HL-60/S4 (cell line): ENCODE measurements around the gene BRSK1.

Experiments used
- in situ Hi-C: fragments of 300-500 bp; cut with MboI; formaldehyde crosslinking; loops from 2 replicates; pipeline ENCODE4 v1.14.3; 2022; ENCODE audit warnings: low sequenced_read_pairs

Gene BRSK1

GRCh38 chr19:55253842-55254624 lies 29.8 kb upstream of the BRSK1 start:
- in situ Hi-C loops = no loop called here

- in situ Hi-C loops = no loop called here
These were observed 29.2 kb upstream of the BRSK1 start for GRCh38 chr19:55254625-55254977.

- in situ Hi-C loops = no loop called here
These were observed 28.0 kb upstream of the BRSK1 start for GRCh38 chr19:55255618-55256423.

DNA sequence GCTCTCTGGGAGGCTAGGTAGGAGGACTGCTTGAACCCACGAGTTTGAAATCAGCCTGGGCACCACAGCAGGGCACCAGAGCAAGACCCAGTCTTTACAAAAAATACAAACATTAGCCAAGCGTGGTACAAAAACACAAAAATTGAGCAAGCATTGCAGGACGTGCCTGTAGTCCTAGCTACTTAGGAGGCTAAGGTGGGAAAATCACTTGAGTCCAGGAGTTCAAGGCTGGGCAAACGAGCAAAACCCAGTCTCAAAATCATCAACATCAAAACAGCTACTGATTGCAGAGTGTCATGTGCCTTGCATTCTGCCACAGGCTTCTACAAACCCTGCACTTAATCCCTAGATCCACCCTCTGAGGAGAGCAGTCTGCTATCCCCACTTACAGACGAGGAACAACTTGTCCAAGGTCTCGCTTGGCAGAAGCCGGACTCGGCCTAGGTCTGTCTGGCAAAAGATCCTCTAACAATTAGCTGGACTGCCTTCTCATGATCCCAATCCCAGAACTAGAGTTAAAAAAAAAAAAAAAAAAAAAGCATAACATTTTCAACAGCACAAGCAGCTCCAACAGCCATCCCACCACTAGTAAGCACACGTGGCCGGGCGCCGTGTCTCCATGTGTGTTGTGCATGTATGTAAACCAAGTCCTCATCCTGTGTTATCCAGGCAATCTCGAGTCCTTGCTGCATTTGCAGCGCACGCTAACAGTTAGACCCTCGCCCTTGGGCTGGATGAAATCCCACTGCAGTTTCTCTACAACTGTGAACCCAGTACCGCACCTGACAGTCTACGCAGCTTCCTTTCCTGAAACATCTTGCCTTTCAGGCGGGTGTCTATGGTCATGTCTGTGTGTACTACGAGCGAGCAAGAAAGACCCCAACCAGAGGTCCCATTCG lies 27.0 kb upstream of the BRSK1 start:
- in situ Hi-C loops = no loop called here

DNA sequence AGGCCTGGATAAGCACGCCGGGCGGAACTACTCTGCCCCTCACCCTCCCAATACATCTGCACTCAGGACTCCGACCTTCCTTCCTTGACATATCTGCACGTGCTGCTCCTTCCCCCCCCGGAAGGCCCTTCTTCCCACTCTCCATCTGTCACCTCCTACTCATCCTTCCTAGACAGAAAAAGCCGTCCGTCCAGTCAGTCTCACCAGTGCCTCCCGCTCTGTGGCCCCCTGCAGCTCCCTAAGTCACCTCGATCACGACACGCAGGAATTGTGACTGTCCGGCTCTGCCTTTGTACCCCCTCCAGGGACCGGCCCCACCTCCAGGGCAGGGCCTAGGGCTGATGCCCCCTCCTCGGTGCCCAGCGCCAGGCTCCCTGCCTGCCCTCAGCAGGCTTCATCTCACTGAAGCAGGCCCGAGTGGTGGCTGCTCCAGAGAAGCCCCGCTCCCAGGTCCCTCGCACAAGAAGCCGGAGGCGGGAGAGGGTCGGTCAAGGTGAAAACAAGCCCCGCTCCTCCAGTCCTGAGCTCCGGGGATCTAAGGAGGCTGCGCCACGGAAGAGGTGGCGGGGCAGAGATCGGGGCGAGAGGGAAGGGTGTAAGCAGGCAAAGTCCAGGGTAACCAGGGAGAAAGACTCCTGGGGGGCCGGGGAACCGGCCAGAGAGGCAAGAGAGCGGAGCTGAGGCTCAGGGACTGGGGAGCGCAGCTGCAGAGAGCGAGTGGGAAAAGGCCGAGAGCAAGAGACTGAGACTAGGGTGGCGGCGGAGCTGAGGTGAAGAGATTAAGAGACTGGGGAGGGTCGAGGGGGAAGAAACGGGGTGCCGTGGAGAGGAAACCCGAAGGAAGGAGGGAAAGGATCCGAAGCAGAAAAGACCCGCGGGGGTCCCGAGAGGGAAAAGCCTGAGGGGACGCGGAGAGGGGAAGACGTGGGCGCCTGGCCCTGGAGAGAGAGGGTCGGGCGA lies 26.1 kb upstream of the BRSK1 start:
- in situ Hi-C loops = no loop called here

GRCh38 chr19:55258476-55258827 lies 25.3 kb upstream of the BRSK1 start:
- in situ Hi-C loops = no loop called here

DNA sequence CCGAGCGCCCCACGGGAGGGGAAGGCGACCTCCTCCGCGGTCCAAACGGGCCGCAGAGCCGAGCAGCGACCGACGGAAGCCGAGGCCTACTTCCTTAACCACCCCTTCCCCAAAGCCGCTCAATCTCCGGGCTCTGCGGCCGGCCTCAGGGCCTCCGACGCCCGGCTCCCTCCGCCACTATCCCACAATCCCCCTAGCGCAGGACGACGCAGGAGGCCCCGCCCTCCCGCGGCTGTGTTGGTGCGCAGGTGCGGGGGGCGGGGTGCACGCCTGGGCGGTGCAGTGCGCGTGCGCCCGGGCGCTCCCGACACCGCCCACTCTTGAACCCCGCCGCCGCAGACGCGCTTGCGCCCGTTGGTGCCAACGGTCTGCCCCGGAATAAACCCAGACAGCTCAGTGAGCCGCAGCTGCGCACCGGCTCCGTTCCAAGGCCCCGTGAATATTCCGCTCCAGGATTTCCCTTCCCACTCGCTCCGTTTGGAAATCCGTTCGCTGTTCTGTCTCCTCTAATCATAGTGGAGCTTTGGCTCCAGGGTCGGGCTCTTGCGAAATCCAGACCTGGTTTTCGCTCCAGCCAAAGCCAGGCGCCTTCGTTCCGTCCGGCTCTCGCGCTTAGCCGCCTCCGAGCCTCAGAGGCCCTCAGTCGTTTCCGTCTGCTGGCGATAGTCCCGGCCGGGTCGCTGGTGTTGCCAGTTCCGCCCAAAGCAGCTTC lies 24.8 kb upstream of the BRSK1 start, which contains the start of gene PPP6R1:
PPP6R1 (minus strand) TSS at position 190 of the 712 bp plus-strand sequence. CDS start 11,914 bp downstream, outside the sequence.
- in situ Hi-C loops = no loop called here

GRCh38 chr19:55259540-55260210 lies 24.1 kb upstream of the BRSK1 start:
- in situ Hi-C loops = no loop called here

- in situ Hi-C loops = no loop called here
These were observed 22.1 kb upstream of the BRSK1 start for GRCh38 chr19:55261671-55262126.

GRCh38 chr19:55262359-55262758 lies 21.4 kb upstream of the BRSK1 start:
- in situ Hi-C loops = no loop called here

DNA sequence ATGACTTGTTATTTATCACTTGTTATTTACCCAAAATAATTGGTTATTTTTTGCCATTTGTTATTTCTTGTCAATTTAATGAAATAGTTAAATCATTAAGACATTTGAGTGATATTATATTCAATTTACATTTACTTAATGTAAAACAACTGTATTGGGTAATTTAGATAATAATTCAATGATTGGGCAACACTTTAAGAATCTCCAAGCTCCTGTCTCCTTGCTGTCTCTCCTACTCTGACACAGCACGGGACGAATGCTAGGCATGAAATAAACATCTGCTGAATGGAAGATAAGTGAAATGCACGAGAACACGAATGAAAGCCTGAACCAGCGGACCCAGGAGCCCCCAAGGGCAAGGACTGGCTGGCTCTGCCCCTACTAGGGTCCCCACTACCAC lies 19.3 kb upstream of the BRSK1 start:
- in situ Hi-C loops = no loop called here

DNA sequence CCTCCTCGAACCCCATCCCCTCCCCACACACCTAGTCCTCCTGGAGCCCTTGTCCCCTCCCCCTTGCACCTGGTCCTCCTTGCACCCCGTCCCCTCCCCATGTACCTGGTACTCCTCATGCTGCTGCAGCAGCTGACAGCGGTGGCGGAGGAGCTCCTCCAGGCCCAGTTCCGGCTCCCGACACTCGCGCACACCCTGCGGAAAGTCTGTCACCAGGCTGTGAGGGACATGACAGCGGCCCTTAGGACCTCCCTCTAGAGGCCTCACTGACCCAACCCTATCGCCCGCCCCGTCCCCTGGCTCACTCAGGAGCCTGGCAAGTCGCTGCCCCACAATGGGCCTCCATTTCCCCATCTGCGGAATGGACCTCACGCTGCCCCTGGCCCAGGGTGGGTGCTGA lies 18.6 kb upstream of the BRSK1 start:
- in situ Hi-C loops = no loop called here

DNA sequence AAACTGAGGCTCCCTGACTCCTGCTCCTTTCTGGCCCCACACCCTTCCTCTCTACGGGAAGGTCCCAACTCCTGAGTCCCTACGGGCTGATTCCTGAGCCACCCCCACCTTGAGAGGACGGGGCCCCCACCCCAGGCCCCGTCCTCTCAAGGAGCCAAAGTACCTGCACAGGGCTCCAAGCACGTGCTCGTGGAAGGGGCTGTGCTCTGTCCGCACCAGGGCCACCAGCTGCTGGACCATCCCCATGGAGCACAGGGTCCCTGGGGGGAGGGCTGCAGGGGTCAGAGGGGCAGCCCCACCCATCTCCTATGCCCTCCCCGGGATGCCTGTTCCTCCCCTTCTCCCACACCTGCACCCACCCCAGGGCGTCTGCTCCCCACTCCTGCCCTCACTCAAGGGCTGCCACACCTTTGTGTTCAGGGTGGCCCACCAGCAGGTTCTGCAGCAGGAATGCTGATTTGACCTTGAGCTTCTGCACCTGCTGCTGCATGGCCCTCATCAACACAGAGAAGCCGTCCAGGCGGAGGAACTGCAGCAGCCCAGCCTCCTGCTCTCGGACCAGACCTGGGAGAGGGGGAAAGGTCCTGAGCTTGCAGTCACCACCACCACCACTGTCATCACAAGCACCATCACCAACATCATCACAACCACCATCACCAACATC lies 17.9 kb upstream of the BRSK1 start:
- in situ Hi-C loops = no loop called here

DNA sequence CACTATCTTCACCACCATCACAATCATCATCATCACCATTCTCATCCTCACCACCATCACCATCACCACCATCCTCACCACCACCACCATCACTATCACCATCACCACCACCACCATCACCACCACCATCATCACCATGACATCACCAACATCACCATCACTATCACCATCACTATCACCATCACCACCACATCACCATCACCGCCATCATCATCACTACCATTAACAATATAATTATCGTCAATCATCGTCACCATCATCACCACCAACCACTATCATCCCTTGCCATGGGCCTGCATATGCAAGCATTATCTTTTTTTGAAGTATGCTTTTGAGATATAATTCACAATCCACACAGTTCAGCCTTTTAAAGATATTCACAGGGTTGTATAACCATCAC lies 17.4 kb upstream of the BRSK1 start:
- in situ Hi-C loops = no loop called here

DNA sequence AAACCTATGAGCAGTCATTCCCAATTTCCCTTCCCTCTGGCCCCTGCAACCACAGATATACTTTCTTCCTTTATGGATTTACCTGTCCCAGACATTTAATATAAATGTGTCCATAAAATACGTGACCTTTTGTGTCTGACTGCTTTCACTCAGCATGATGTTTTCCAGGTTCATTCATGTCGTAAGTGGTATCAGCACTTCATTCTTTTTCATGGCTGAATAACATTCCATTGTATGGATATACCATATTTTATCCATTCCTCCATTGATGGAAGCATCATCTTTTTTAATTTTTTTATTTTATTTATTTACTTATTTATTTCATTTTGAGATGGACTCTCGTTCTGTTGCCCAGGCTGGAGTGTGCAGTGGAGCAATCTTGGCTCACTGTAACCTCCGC lies 17.0 kb upstream of the BRSK1 start:
- in situ Hi-C loops = no loop called here

- in situ Hi-C loops = no loop called here
These were observed 14.5 kb upstream of the BRSK1 start for GRCh38 chr19:55269299-55269698.

- in situ Hi-C loops = no loop called here
These were observed 13.4 kb upstream of the BRSK1 start for GRCh38 chr19:55270172-55270942.

DNA sequence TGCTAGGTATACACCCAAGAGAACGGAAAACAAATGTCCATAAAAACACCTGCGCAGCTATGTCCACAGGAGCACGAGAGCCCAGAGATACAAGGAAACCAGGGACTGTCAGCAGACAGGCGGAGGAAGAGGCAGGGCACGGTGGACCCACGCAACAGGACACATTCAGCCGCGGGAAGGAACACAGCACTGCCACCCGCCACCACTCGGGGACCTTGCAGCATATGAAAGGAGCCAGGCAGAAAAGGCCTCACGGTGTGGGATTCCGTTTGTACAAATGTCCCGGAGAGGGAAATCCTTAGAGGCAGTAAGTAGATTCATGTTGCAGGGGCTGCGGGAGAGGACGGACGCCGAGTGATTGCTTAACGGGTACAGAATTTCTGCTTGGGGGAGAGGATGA lies 11.7 kb upstream of the BRSK1 start:
- in situ Hi-C loops = no loop called here
